Esophagus muscularis mucosa (tissue), 4 donors: ENCODE results near the gene NHEJ1.

Experiments
- EP300 ChIP-seq: sonication (generic); formaldehyde crosslinking; IDR thresholded peaks from one replicate; pipeline ENCODE4 v1.6.1; 2017; ENCODE audit warnings: antibody characterized with exemption
- POLR2A ChIP-seq: fragments of 450-650 bp; IDR thresholded peaks from one replicate; pipeline ENCODE4 v1.6.1; 2017; ENCODE audit warnings: antibody characterized with exemption, moderate library complexity, mild to moderate bottlenecking, low read depth
- POLR2AphosphoS5 ChIP-seq, 2 donors: sonication (generic); formaldehyde crosslinking; IDR thresholded peaks; one replicate each; pipeline ENCODE4 v1.6.1; 2017; ENCODE audit warnings: antibody characterized with exemption in 2 of 2
- TF ChIP-seq, protein P1 (sequence below), 3 experiments: fragments of 200-600 bp in 2 of 3; fragments of 450-650 bp in 1 of 3; sonication (generic) in 2 of 3; IDR thresholded peaks; one replicate each; pipeline ENCODE4 v1.5.1; 2017 to 2019; ENCODE audit warnings: antibody characterized with exemption in 3 of 3, mild to moderate bottlenecking in 2 of 3, moderate library complexity in 1 of 3

DNA sequence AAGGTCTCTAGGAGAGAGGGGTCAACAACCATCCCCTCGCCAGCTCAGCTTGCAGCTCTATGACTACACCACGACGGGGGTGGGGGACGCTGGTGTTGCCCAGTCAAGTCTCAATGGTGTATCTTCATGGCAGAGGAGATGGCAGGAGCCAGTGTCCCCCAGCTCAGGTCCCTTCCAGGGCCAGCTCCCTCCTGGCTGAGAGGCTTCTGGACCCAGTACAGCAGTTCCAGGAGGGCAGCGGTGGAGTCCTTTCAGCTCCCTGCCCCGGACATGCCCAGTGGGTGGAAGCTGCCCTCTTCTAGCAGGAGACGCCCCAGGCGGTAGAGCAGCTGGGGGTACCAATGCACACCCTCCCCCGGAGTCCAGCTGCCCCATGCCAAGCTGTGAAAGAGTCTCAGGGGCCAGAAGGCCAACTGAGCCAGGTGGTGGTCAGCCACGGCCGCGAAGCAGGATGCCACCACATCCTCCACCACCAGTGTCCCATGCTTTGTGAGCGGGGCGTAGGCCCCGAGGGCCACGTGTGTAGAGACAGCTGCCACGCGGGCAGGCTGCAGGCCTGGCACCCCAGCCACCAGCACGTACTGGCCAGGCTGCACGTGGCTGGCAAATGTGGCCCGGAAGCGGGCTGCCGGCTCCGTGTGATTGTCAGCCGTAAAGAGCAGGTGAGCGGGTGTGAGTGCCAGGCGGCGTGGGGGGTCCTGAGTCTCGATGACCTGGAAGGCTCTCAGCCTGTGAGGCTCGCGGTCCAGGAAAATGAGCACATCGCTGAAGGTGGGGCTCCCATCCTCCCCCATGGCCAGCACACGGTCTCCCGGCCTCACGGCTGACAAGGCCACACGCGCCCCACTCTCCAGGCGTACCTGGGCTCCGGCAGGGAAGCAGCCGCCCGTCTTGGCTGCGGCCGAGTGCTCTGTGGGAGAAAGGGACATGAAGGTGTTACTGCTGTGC is 105.4 kb downstream of the NHEJ1 start:
- TF ChIP-seq, protein P1, sequence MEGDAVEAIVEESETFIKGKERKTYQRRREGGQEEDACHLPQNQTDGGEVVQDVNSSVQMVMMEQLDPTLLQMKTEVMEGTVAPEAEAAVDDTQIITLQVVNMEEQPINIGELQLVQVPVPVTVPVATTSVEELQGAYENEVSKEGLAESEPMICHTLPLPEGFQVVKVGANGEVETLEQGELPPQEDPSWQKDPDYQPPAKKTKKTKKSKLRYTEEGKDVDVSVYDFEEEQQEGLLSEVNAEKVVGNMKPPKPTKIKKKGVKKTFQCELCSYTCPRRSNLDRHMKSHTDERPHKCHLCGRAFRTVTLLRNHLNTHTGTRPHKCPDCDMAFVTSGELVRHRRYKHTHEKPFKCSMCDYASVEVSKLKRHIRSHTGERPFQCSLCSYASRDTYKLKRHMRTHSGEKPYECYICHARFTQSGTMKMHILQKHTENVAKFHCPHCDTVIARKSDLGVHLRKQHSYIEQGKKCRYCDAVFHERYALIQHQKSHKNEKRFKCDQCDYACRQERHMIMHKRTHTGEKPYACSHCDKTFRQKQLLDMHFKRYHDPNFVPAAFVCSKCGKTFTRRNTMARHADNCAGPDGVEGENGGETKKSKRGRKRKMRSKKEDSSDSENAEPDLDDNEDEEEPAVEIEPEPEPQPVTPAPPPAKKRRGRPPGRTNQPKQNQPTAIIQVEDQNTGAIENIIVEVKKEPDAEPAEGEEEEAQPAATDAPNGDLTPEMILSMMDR (IDR thresholded peaks at IDR 0.05), result no peak
- TF ChIP-seq POLR2A, result no peak
- no peak for TF ChIP-seq EP300
- TF ChIP-seq POLR2AphosphoS5 (IDR thresholded peaks at IDR 0.05), result no peak
